HG02623 (cell line): Measurements from ENCODE around the gene PRMT2.

ENCODE experiments used
- ATAC-seq: cut with Tn5 transposase; IDR thresholded peaks from one replicate; pipeline ENCODE4 v1.9.1; 2021; ENCODE audit warnings: moderate library complexity; ENCODE audit not compliant: unreplicated experiment

The PRMT2 gene

DNA sequence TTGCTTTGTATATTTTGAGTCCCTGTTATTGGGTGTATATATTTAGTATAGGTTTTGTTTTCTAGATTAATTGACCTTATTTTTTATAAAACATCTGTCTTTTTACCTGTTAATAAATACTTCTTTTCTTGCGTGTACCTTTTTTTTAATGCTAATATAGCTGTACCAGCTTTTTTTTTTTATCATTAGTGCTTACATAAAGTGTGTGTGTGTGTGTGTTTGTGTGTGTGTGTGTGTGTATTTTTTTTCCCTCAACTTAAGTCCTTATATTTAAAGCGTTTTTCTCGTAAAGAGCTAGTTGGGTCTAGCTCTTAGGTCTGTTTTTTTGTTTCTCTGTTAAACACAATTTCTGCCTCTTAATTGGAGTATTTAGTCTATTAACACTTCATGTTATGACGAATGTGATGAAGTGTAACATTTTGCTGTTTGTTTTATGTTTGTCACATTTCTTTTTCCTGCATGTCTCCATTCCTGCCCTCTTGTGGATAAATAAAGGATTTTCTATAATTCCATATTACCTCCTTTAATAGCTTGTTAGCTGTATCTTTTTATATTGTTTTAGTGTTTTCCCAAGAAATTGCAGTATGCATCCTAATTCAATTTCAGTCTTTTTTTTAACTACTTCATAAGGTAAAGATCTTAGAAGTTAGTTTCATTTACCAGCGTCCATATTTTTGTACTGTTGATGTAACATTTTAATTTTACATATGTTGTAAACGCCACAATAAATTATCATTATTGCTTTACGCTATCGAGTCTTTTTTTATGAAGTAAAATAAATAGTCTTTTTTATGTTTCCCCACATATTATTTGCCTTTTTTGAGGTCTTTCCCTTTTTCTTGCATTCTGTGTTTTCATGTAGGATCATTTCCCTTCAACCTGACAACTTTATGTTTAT is 4.3 kb downstream of the PRMT2 start:
- ATAC-seq: no peak

DNA sequence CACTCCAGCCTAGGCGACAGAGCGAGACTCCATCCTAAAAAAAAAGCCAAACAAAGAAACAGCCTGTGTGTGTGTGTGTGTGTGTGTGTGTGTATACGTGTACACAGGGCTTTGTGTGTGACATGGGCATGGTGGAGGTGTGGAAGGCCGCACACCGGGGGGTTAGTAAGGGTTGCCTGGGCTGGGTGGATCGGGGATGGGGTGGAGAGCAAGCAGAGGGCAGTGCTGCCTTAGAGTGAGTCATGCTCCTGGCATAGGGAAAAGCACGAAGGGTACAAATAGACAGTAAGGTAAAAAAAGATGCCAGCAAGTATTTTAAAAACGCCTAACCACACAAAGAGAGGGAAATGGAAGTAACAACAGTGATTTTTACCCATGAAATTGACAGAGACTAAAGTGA is 6.2 kb downstream of the PRMT2 start:
- ATAC-seq: no peak

GRCh38 chr21:46643379-46644177 is 8.1 kb downstream of the PRMT2 start:
- ATAC-seq: no peak

- ATAC-seq: no peak
Observed at GRCh38 chr21:46645840-46646239, 10.4 kb downstream of the PRMT2 start.

GRCh38 chr21:46646541-46647154 is 11.2 kb downstream of the PRMT2 start:
- ATAC-seq: no peak

- no peak for ATAC-seq
Observed at GRCh38 chr21:46648539-46648938, 13.1 kb downstream of the PRMT2 start.

DNA sequence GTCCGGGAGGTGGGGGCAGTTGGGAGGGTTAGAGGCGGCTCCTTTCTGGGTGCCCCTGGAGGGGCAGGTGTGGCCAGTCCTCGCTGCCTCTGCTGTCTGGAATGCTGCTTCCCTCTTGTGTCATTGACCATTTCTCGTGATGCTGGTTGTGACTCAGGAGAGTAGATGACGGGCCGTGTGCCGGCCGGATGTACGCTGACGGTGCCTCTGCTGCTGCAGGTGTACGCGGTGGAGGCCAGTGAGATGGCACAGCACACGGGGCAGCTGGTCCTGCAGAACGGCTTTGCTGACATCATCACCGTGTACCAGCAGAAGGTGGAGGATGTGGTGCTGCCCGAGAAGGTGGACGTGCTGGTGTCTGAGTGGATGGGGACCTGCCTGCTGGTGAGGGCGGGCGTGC is 13.9 kb downstream of the PRMT2 start:
- ATAC-seq: no peak

DNA sequence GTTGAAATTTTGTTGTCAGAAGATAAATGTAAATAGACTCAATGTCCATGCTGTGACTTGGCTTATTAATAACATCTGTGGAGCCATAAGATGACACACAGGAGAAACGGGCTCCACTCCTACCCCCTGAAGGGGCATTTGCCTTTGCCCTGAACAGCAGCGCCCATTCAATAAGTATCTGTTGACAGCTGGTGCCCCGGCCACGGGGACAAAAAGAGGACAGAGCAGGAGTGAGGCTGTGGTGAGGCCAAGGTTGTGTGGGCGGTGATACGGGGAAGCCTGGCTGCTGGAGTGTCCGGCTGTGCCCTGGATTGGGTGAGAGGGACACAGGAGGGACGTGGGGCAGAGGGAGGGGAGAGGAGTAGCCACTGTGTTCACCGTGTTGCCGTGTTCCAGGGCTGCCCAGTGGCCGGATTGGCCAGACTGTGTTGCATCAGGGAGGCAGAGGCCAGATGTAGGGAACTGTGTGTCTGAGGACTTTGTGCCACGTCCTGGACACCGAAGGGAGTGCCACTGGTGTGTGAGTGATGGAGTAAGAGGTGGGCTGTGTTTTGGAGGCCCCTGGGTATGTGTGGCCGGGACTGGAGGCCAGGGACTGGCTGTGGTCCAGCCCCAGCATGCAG is 15.1 kb downstream of the PRMT2 start:
- no peak for ATAC-seq

DNA sequence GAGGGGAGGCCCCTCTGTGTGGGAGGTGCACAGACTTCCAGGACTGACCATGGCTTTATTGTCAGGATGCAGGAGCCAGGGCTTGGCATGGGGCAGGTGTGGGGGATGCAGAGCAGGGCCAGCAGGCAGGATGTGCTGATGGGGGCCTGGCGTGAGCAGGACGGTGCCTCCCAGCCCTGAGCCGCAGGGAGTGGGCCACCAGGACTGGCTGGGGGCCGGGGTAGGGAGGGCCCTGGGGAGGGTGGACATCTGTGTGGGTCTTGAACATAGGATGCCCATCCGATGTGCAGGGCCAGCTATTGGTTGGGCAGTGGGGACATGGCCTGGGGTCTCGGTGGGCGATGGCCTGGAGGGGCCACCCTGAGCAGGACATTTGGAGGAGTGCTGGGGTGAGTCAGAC is 15.6 kb downstream of the PRMT2 start:
- ATAC-seq: no peak

GRCh38 chr21:46655230-46655629 is 19.8 kb downstream of the PRMT2 start:
- no peak for ATAC-seq

DNA sequence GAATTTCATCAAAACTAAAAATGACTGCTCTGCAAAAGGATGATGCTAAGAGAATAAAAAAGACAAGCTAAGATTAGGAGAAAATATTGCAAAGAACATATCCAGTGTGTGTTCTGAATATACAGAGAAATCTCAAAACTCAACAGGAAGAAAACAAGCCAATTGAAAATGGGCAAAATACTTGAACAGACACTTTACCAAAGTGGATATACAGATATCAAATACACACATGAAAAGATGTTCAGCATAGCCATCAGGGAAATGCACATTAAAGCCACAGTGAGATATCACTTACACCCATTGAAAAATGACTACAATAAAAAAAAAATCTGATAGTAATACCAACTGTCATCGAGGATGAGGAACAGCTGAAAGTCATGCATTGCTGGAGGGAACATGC is 21.3 kb downstream of the PRMT2 start:
- no peak for ATAC-seq

DNA sequence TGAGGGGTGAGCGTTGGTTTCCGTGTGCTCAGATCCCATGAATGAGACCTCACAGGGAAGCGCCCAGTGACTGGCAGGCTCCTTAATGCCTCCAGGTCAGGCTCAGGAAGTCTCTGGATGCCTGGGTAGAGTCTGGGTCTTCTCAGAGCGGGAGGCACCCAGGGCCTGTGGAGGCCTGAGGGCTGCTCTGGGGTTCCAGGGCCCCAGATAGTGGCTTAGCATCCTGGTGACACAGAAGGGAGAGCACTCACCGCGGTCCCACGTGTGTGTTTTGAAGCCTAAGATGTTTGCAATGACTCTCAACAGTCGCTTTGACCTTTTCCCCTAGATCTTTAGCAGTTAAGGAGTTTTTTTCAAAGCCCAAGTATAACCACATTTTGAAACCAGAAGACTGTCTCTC is 25.0 kb downstream of the PRMT2 start:
- ATAC-seq: no peak

DNA sequence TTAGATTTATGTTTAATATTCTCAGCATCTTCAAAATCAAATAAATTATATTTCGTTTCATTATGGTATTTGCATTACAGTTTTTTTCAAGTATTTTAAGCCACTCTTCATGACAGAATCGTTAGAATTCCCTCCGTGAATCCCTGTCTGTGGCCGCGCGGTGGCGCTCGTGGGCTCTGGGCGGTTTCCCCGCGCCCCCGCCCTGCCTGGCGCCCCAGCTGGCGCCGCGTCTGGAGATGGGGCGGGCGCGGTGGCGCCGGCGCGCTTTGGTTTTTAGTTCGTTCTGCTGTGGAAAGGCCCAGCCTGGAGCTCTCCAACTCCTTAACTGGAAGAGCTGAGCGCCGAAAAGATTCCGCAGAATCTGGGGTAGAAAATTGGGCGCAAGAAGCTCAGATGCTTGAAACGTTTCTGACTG is 25.7 kb downstream of the PRMT2 start:
- no peak for ATAC-seq

- ATAC-seq: no peak
Observed at GRCh38 chr21:46661642-46662366, 26.3 kb downstream of the PRMT2 start.

- ATAC-seq: no peak
Observed at GRCh38 chr21:46662367-46662654, 26.8 kb downstream of the PRMT2 start.

DNA sequence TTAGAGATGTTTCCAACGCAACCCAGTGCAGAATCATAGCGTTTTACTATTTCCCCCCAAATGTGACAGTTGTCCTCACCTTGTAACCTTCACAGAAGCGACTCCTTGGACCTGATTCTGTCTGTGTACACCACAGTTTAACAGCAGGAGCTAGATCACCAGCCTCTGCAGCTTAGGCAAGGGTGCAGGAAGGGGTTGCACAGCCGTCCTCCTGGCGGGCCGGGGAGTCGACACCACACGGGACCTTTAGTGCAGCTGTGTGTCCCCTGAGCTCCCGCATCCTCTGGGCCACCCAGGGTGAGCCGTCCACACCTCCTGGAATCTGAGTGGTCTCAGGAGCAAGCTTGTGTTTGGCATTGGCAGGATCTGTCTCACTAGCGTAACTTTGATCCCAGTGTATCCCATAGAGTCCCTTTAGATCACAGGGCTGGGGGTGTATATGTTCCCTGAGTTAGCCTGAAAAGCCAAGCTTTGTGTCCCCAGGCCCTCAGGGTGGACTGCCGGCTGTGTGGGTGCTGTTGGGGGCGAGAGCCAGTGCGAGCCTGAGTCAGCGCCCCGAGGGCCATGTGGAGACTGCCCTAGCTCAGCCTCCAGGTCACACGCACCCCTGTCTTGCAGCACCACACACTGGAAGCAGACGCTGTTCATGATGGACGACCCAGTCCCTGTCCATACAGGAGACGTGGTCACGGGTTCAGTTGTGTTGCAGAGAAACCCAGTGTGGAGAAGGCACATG is 27.5 kb downstream of the PRMT2 start:
- ATAC-seq: no peak

GRCh38 chr21:46663754-46664153 is 28.3 kb downstream of the PRMT2 start:
- ATAC-seq: no peak

- no peak for ATAC-seq
Observed at GRCh38 chr21:46664316-46664995, 29.0 kb downstream of the PRMT2 start.

- ATAC-seq: no peak
Observed at GRCh38 chr21:46665566-46665965, 30.1 kb downstream of the PRMT2 start.
